ENCODE data around the gene VWA3B.

VWA3B gene

DNA sequence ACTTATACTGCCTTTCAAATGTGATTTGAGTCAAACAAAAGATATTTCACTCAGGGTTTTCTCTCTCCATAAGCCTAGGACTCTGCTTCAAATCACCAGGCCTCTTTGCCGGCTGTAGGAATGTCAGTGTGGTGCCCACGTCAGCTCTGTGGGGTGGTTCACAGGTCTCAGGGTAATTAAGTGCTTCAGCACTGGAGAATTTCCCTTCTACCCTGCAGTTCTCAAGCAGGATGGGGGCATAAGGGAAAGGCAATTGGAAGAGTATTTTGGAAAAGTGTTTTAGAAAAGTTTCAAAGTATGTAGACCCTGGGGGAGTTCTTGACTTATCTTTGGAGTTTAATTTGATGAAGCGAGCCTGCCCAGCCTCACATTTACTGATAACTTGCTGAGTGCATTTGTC is 268.9 kb downstream of the VWA3B start:
- no peaks in the 10 kb centered on the region for H3F3A ChIP-seq (ENCODE audit: low read depth)
- no peaks in the 10 kb centered on the region for H3K79me2 ChIP-seq (ENCODE audit: insufficient read depth, low read length)
- H3K27me3 ChIP-seq (ENCODE audit: insufficient read depth, low read length, poor library complexity, severe bottlenecking) = no peaks in the 10 kb centered on the region
- no peaks in the 10 kb centered on the region for H3K36me3 ChIP-seq (ENCODE audit: insufficient read depth, low read length)
- no peaks in the 10 kb centered on the region for H4K20me1 ChIP-seq (ENCODE audit: insufficient read depth, low read length, poor library complexity, severe bottlenecking)
- no peaks in the 10 kb centered on the region for H3K9me2 ChIP-seq (replicated peaks; ENCODE audit: low read depth, low read length)
- H3K4me3 ChIP-seq (ENCODE audit: low read length, poor library complexity, severe bottlenecking) = no peak overlapping the region
- no peak overlapping the region for H3K9ac ChIP-seq (ENCODE audit: low read depth, low read length, poor library complexity, severe bottlenecking)
- H3K4me2 ChIP-seq (ENCODE audit: low read depth, low read length, poor library complexity, severe bottlenecking) = no peak overlapping the region
- H2AFZ ChIP-seq (ENCODE audit: low read length) = no peak overlapping the region
- TF ChIP-seq EZH2phosphoT487 (IDR thresholded peaks at IDR 0.05; ENCODE audit: borderline replicate concordance) = no peak
- TF ChIP-seq, protein P1, sequence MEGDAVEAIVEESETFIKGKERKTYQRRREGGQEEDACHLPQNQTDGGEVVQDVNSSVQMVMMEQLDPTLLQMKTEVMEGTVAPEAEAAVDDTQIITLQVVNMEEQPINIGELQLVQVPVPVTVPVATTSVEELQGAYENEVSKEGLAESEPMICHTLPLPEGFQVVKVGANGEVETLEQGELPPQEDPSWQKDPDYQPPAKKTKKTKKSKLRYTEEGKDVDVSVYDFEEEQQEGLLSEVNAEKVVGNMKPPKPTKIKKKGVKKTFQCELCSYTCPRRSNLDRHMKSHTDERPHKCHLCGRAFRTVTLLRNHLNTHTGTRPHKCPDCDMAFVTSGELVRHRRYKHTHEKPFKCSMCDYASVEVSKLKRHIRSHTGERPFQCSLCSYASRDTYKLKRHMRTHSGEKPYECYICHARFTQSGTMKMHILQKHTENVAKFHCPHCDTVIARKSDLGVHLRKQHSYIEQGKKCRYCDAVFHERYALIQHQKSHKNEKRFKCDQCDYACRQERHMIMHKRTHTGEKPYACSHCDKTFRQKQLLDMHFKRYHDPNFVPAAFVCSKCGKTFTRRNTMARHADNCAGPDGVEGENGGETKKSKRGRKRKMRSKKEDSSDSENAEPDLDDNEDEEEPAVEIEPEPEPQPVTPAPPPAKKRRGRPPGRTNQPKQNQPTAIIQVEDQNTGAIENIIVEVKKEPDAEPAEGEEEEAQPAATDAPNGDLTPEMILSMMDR (conservative IDR thresholded peaks at IDR 0.05; ENCODE audit: low read length) = no peak
- H3K9me3 ChIP-seq (ENCODE audit: insufficient read depth, low read depth, low read length) = no peaks in the 10 kb centered on the region; the same call in 1 of the 2 replicates
- no peaks in the 10 kb centered on the region for H3K4me1 ChIP-seq (ENCODE audit: insufficient read depth, low read length, poor library complexity, severe bottlenecking)

DNA sequence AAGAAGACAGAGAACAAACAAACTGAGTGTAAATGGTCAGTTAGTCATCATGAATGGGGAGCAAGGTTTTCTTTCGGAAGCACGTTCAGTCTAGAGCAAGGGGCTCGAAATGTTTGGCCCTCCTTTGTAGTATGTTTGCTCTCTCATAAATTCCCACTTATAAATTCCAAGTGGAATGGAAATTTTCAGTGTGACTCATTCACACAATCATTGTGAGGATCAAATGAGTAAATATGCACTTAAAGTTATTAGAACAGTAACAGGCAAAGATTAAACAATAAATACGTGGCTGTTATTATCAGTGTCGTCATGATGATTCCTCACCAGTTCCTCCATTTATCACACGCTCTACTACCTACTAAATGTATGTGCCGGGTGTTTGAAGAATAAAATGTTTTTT is 269.8 kb downstream of the VWA3B start:
- no peak overlapping the region for H3K9ac ChIP-seq (ENCODE audit: low read depth, low read length, poor library complexity, severe bottlenecking)
- H3F3A ChIP-seq (ENCODE audit: low read depth) = no peaks in the 10 kb centered on the region
- no peak overlapping the region for H2AFZ ChIP-seq (ENCODE audit: low read length)
- no peaks in the 10 kb centered on the region for H4K20me1 ChIP-seq (ENCODE audit: insufficient read depth, low read length, poor library complexity, severe bottlenecking)
- H3K27me3 ChIP-seq (ENCODE audit: insufficient read depth, low read length, poor library complexity, severe bottlenecking) = no peaks in the 10 kb centered on the region
- H3K9me3 ChIP-seq (ENCODE audit: insufficient read depth, low read depth, low read length) = no peaks in the 10 kb centered on the region; the same call in 1 of the 2 replicates
- no peaks in the 10 kb centered on the region for H3K79me2 ChIP-seq (ENCODE audit: insufficient read depth, low read length)
- no peaks in the 10 kb centered on the region for H3K36me3 ChIP-seq (ENCODE audit: insufficient read depth, low read length)
- no peaks in the 10 kb centered on the region for H3K4me1 ChIP-seq (ENCODE audit: insufficient read depth, low read length, poor library complexity, severe bottlenecking)
- H3K9me2 ChIP-seq (replicated peaks; ENCODE audit: low read depth, low read length) = no peaks in the 10 kb centered on the region
- no peak overlapping the region for H3K4me3 ChIP-seq (ENCODE audit: low read length, poor library complexity, severe bottlenecking)
- TF ChIP-seq, protein P1 (conservative IDR thresholded peaks at IDR 0.05; ENCODE audit: low read length) = no peak
- TF ChIP-seq EZH2phosphoT487 (IDR thresholded peaks at IDR 0.05; ENCODE audit: borderline replicate concordance) = no peak
- no peak overlapping the region for H3K4me2 ChIP-seq (ENCODE audit: low read depth, low read length, poor library complexity, severe bottlenecking)

DNA sequence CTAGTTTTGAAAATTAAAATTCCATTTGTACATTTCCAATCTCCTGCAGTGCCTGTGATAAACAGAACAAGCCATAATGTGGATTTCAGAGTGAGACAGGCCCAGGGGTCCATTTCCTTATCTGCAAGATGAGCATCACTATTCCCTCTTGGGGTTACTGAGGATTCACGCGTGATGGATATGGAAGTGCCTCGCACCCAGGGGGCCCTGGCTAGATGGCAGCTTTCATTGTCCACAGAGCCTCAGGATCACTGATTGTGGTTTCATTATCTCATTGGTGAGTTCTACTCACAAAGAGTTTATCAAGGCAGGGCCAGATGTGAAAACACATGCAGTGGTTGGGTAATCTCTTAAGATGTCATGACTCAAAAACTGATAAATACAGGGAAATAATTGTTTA is 270.9 kb downstream of the VWA3B start:
- Histone ChIP-seq H3K9me3 (ENCODE audit: insufficient read depth, low read depth, low read length) (no peaks in the 10 kb centered on the region; the same call in 1 of the 2 replicates), H3K4me1 (ENCODE audit: insufficient read depth, low read length, poor library complexity, severe bottlenecking) (no peaks in the 10 kb centered on the region), H4K20me1 (ENCODE audit: insufficient read depth, low read length, poor library complexity, severe bottlenecking) (no peaks in the 10 kb centered on the region), H3K4me2 (ENCODE audit: low read depth, low read length, poor library complexity, severe bottlenecking) (no peak overlapping the region), H2AFZ (ENCODE audit: low read length) (no peak overlapping the region), H3K9me2 (replicated peaks; ENCODE audit: low read depth, low read length) (no peaks in the 10 kb centered on the region), H3K9ac (ENCODE audit: low read depth, low read length, poor library complexity, severe bottlenecking) (no peak overlapping the region), H3K36me3 (ENCODE audit: insufficient read depth, low read length) (no peaks in the 10 kb centered on the region), H3K4me3 (ENCODE audit: low read length, poor library complexity, severe bottlenecking) (no peak overlapping the region), H3F3A (ENCODE audit: low read depth) (no peaks in the 10 kb centered on the region), H3K79me2 (ENCODE audit: insufficient read depth, low read length) (no peaks in the 10 kb centered on the region), H3K27me3 (ENCODE audit: insufficient read depth, low read length, poor library complexity, severe bottlenecking) (no peaks in the 10 kb centered on the region)
- TF ChIP-seq EZH2phosphoT487 (IDR thresholded peaks at IDR 0.05; ENCODE audit: borderline replicate concordance) = no peak
- TF ChIP-seq, protein P1 (conservative IDR thresholded peaks at IDR 0.05; ENCODE audit: low read length) = no peak
